Uterus (tissue), 4 donors: ENCODE measurements around the gene STAT4. TPM values are rescaled to one million over a fixed set of nuclear protein-coding genes. Genes with fewer than 3 reads are reported as not detected.

ENCODE experiments used
- DNase-seq, 2 donors: peaks; one replicate each; pipeline ENCODE4 v3.0.0-alpha.2; 2019 to 2020
- H3K27ac ChIP-seq, 2 donors: fragments of 200-600 bp; sonication (generic); 1 replicate in 1 of 2; 2 replicates in 1 of 2; pipeline ENCODE4 v1.5.1; 2016 to 2018
- H3K27me3 ChIP-seq, 2 donors: fragments of 200-600 bp; sonication (generic); one replicate each; pipeline ENCODE4 v1.5.1; 2018 to 2019; ENCODE audit warnings: control low read depth in 1 of 2
- H3K36me3 ChIP-seq, 2 donors: fragments of 200-600 bp; sonication (generic); one replicate each; pipeline ENCODE4 v1.5.1; 2019; ENCODE audit warnings: control low read depth in 1 of 2
- H3K4me1 ChIP-seq, 2 donors: fragments of 200-600 bp; sonication (generic); one replicate each; pipeline ENCODE4 v1.5.1; 2018 to 2019; ENCODE audit warnings: control low read depth in 1 of 2
- H3K4me3 ChIP-seq, 2 donors: fragments of 200-600 bp; sonication (generic); 1 replicate in 1 of 2; 2 replicates in 1 of 2; pipeline ENCODE4 v1.5.1; 2018 to 2019; ENCODE audit warnings: mild to moderate bottlenecking in 1 of 2
- H3K9me3 ChIP-seq, 2 donors: fragments of 200-600 bp; sonication (generic); one replicate each; pipeline ENCODE4 v1.5.1; 2019; ENCODE audit warnings: control low read depth in 1 of 2
- CTCF ChIP-seq, 4 experiments: fragments of 200-600 bp in 2 of 4; fragments of 450-650 bp in 2 of 4; sonication (generic) in 2 of 4; IDR thresholded peaks; one replicate each; pipeline ENCODE4 v1.5.1; 2016 to 2019; ENCODE audit warnings: antibody characterized with exemption in 4 of 4, mild to moderate bottlenecking in 2 of 4, moderate library complexity in 1 of 4
- POLR2A ChIP-seq, 2 donors: fragments of 450-650 bp; IDR thresholded peaks; one replicate each; pipeline ENCODE4 v1.6.1; 2016; ENCODE audit warnings: antibody characterized with exemption in 2 of 2, mild to moderate bottlenecking in 1 of 2, moderate library complexity in 1 of 2
- intact Hi-C: fragments of 100-400 bp; cut with DNase I; formaldehyde crosslinking; loops from one replicate; pipeline ENCODE4 v1.15.1; 2023; ENCODE audit warnings: low total_unique reads
- total RNA-seq, 4 donors: library from RNA; depleted of rRNA in 3 of 4; stranded (reverse); fragments of >200 nt in 3 of 4; gene quantifications; one replicate each; pipeline versions ENCODE4 v1.1.0 to v1.2.4, GENCODE V29; 2014 to 2023
- donor health status: DM: yes; HTN: yes; CAD: no.

Gene STAT4
- total RNA-seq, 4 donors from 2014 or later, result 0.51 to 4.8 (median 2.3) TPM; not detected in 1

DNA sequence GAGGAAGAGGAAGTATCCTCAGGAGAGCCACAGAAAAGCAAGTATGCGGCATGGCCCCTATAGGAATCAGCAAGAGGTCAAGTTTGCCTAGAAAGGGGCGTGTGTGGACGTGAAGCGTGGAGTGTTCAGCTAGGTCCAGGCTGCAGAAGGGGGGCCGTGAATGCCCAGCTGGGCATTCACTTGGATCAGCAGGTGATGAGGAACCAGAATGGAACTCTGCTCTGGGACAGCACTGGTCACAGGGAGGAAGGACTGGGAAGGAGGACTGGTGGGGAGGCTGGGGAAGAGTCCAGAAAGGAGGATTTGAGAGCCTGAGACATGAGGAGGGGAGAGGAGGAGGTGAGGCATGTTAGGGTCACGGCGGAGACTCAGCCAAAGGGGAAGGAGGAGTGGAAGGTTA lies 156.6 kb downstream of the STAT4 start:
- no peaks in the 10 kb centered on the region for H3K4me1 ChIP-seq
- no peak overlapping the region for H3K4me3 ChIP-seq
- H3K27me3 ChIP-seq, result no peaks in the 10 kb centered on the region
- intact Hi-C loops, result no loop called here
- H3K27ac ChIP-seq, result no peak overlapping the region
- no peaks in the 10 kb centered on the region for H3K9me3 ChIP-seq
- no peak for DNase-seq
- no peaks in the 10 kb centered on the region for H3K36me3 ChIP-seq
- no peak for TF ChIP-seq CTCF (IDR thresholded peaks at IDR 0.05)
- no peak for TF ChIP-seq POLR2A (IDR thresholded peaks at IDR 0.05)

DNA sequence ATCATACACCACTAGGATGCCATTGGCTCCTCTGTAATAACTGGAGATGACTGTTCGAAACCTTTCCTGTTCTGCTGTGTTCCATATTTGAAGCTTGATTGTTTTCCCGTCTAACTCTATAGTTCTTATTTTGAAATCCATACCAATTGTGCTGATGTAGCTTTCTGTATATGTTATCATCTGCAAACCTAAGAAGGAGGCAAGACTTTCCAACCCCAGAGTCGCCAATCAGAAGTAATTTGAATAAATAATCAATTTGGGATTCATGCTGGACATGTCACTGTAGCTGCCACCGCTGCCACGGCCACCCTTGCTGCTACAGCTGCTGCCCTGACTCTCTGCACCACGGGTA lies 157.5 kb downstream of the STAT4 start:
- no peaks in the 10 kb centered on the region for H3K36me3 ChIP-seq
- intact Hi-C loops, result no loop called here

GRCh38 chr2:190990132-190990531 lies 160.7 kb downstream of the STAT4 start:
- Histone ChIP-seq H3K27me3 (no peaks in the 10 kb centered on the region), H3K9me3 (no peaks in the 10 kb centered on the region), H3K4me1 (no peaks in the 10 kb centered on the region), H3K36me3 (no peaks in the 10 kb centered on the region), H3K4me3 (no peak overlapping the region), H3K27ac (no peak overlapping the region)
- DNase-seq, result no peak
- intact Hi-C loops, result no loop called here
- no peak for TF ChIP-seq POLR2A (IDR thresholded peaks at IDR 0.05)
- no peak for TF ChIP-seq CTCF (IDR thresholded peaks at IDR 0.05)

More for the DNA sequence above, 157.5 kb downstream of the STAT4 start:
- Histone ChIP-seq H3K27me3 (no peaks in the 10 kb centered on the region), H3K4me3 (no peak overlapping the region), H3K4me1 (no peaks in the 10 kb centered on the region), H3K9me3 (no peaks in the 10 kb centered on the region), H3K27ac (no peak overlapping the region)
- TF ChIP-seq POLR2A (IDR thresholded peaks at IDR 0.05) (no peak), CTCF (IDR thresholded peaks at IDR 0.05) (no peak)
- no peak for DNase-seq

DNA sequence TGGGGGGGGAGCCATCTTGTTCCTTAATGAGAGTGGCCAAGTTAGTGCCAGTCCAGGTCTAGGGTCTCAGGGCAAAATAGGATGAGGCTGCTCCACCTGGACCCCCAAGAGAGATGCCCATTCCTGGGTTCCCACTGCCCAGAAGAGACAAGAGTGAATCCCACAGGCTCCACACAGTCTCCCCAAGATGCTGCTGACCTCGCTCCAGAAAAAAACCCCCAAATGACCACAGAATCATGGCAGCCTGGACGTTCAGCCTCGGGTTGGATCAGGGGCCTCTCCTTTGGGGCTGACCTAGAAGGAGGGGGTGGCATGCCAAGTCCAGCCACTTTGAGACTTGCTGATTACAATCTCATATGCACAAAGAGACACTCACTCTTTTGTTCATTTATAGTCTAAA lies 161.9 kb downstream of the STAT4 start:
- no peak for TF ChIP-seq POLR2A (IDR thresholded peaks at IDR 0.05)
- TF ChIP-seq CTCF (IDR thresholded peaks at IDR 0.05), result no peak
- intact Hi-C loops, result no loop called here
- Histone ChIP-seq H3K27ac (no peak overlapping the region), H3K27me3 (no peaks in the 10 kb centered on the region), H3K9me3 (no peaks in the 10 kb centered on the region), H3K4me3 (no peak overlapping the region), H3K4me1 (no peaks in the 10 kb centered on the region), H3K36me3 (no peaks in the 10 kb centered on the region)
- no peak for DNase-seq

DNA sequence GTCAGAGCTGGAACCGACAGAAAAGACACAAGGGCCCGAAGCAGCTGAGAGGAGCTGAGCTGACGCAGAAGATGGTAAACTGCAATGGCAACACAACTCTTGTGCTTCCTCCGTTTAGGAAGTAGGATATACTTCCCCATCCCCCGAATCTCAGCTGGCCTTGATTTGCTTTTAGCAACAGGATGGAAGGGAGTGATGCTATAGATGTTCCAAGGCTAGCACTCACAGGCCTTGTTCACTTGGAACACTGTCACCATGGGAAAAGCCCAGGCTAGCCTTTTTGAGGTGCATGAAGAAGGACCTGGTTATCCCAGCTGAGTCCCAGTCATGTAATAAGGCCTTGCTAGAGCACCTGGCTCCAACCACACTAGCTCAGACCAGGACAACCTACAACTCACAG lies 162.9 kb downstream of the STAT4 start:
- no peaks in the 10 kb centered on the region for H3K36me3 ChIP-seq
- intact Hi-C loops, result no loop called here
- no peaks in the 10 kb centered on the region for H3K9me3 ChIP-seq

More for the DNA sequence above, 162.9 kb downstream of the STAT4 start:
- Histone ChIP-seq H3K4me3 (no peak overlapping the region), H3K27ac (no peak overlapping the region), H3K4me1 (no peaks in the 10 kb centered on the region), H3K27me3 (no peaks in the 10 kb centered on the region)
- no peak for TF ChIP-seq CTCF (IDR thresholded peaks at IDR 0.05)
- TF ChIP-seq POLR2A (IDR thresholded peaks at IDR 0.05), result no peak
- no peak for DNase-seq
